Left lung (tissue), 10 donors: ENCODE data around the gene NCAM2. TPM values are rescaled to one million over a fixed set of nuclear protein-coding genes. Genes with fewer than 3 reads are reported as not detected.
A peak's percentile ranks its signal among the peaks of the same experiment; 100 is the strongest.

Experiments
- ATAC-seq: fragments of 200-7000 bp; cut with Tn5 transposase; one replicate; pipeline ENCODE4 v1.9.1; 2020; ENCODE audit warnings: moderate library complexity
- DNase-seq, 4 donors: peaks; one replicate each; pipeline ENCODE4 v3.0.0-alpha.2; 2013 to 2020
- H3K27ac ChIP-seq, 2 donors: fragments of 200-600 bp; sonication (generic) in 1 of 2; one replicate each; pipeline versions ENCODE4 v1.5.0 to v1.8.0; 2020 to 2021
- H3K27me3 ChIP-seq, 2 donors: fragments of 200-600 bp; sonication (generic) in 1 of 2; one replicate each; pipeline versions ENCODE4 v1.5.0 to v1.8.0; 2020 to 2021
- H3K36me3 ChIP-seq, 2 donors: fragments of 200-600 bp; sonication (generic) in 1 of 2; one replicate each; pipeline versions ENCODE4 v1.5.0 to v1.8.0; 2020 to 2021
- H3K4me1 ChIP-seq, 2 donors: fragments of 200-600 bp; one replicate each; pipeline ENCODE4 v1.8.0; 2021
- H3K4me3 ChIP-seq, 2 donors: fragments of 200-600 bp; sonication (generic) in 1 of 2; one replicate each; pipeline versions ENCODE4 v1.5.0 to v1.8.0; 2020 to 2021; ENCODE audit warnings: mild to moderate bottlenecking in 1 of 2
- H3K9me3 ChIP-seq, 2 donors: fragments of 200-600 bp; sonication (generic) in 1 of 2; one replicate each; pipeline versions ENCODE4 v1.5.0 to v1.8.0; 2020 to 2021
- intact Hi-C, 2 donors: fragments of 100-400 bp; cut with DNase I; formaldehyde crosslinking; loops; one replicate each; pipeline versions ENCODE4 v1.11.2 to v1.14.2; 2022
- polyA plus RNA-seq, 6 donors: library from polyadenylated mRNA; unstranded; fragments of 120-200 nt; gene quantifications; one replicate each; pipeline ENCODE4 v1.2.1, GENCODE V29; 2013; ENCODE audit not compliant: insufficient read length in 6 of 6
- total RNA-seq, 2 donors: library from RNA; stranded (reverse); fragmentation: NEBNext Ultra II Directional; extraction: Animal tissue kit (Norgen Biotek cat#: 25700); gene quantifications; one replicate each; pipeline ENCODE4 v1.2.1, GENCODE V29; 2021
- TF ChIP-seq, protein P1 (sequence below), 2 donors: fragments of 200-600 bp; sonication (generic) in 1 of 2; IDR thresholded peaks; one replicate each; pipeline versions ENCODE4 v1.5.0 to v1.8.0; 2021; ENCODE audit warnings: antibody characterized with exemption in 2 of 2
- donor health status: DM: no; HTN: yes; CAD: no.
- donor health status: DM: no; HTN: no; CAD: no.

NCAM2 gene
- total and polyA plus RNA-seq, 8 donors, result 3.3 to 30.4 (median 4.6) TPM

DNA sequence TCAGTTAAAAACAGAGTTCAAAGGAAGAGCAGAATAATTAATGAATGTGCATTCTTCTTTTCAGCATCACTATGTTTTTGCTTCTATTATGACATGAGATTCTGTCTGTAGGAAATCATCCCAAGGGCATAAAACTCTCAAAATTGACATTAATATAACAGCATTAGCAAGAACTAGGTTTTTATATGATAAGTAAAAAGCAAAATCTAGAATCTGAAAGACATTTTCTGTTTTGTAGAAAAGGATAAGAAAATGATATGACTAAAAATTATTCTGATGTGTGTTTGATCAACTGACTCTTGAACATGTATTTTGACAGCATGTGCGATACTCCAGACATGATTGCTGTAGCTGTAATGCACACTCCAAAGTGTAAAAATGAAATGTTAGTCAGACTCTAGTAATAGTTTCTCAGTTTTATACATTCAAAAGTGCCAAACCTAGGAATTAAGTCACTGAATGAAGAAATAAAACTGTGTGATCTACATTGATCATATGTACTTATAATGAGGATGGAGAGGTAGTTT lies 197.3 kb downstream of the NCAM2 start:
- DNase-seq (no peak), ATAC-seq (no peak)
- H3K27ac ChIP-seq, result no peak overlapping the region
- H3K4me3 ChIP-seq, result no peak overlapping the region
- TF ChIP-seq, protein P1, sequence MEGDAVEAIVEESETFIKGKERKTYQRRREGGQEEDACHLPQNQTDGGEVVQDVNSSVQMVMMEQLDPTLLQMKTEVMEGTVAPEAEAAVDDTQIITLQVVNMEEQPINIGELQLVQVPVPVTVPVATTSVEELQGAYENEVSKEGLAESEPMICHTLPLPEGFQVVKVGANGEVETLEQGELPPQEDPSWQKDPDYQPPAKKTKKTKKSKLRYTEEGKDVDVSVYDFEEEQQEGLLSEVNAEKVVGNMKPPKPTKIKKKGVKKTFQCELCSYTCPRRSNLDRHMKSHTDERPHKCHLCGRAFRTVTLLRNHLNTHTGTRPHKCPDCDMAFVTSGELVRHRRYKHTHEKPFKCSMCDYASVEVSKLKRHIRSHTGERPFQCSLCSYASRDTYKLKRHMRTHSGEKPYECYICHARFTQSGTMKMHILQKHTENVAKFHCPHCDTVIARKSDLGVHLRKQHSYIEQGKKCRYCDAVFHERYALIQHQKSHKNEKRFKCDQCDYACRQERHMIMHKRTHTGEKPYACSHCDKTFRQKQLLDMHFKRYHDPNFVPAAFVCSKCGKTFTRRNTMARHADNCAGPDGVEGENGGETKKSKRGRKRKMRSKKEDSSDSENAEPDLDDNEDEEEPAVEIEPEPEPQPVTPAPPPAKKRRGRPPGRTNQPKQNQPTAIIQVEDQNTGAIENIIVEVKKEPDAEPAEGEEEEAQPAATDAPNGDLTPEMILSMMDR (IDR thresholded peaks at IDR 0.05), result no peak
- no peaks in the 10 kb centered on the region for H3K9me3 ChIP-seq
- intact Hi-C loops, result no loop called here
- H3K27me3 ChIP-seq, result no peaks in the 10 kb centered on the region
- peaks cover 0 to 4% of the 10 kb centered on the region in 2 donors for H3K4me1 ChIP-seq
- no peaks in the 10 kb centered on the region for H3K36me3 ChIP-seq

DNA sequence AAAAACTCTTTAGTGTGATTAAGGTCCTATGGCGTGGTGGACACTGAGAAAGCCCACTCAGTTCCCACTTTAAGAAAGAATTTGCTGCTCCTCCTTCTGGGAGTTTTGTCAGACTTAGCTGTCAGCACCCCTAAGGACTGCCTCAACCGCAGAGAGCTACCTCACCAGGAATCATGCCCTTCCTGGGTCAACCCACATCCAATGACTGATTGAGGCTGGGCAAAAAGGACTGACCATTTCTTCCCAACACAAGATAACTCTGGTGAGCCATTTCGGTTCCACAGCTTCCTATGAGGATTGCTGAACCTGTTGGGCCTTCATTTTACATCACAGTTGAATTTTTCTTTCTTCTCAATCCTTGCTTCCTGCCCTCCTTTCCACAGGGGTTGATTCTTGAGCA lies 197.9 kb downstream of the NCAM2 start:
- ATAC-seq (no peak), DNase-seq (no peak)
- intact Hi-C loops, result no loop called here
- no peak overlapping the region for H3K4me3 ChIP-seq
- H3K27ac ChIP-seq, result no peak overlapping the region
- H3K4me1 ChIP-seq, result peaks cover under 1 to 4% of the 10 kb centered on the region in 2 donors
- no peaks in the 10 kb centered on the region for H3K36me3 ChIP-seq
- TF ChIP-seq, protein P1 (IDR thresholded peaks at IDR 0.05), result no peak
- no peaks in the 10 kb centered on the region for H3K27me3 ChIP-seq
- no peaks in the 10 kb centered on the region for H3K9me3 ChIP-seq

DNA sequence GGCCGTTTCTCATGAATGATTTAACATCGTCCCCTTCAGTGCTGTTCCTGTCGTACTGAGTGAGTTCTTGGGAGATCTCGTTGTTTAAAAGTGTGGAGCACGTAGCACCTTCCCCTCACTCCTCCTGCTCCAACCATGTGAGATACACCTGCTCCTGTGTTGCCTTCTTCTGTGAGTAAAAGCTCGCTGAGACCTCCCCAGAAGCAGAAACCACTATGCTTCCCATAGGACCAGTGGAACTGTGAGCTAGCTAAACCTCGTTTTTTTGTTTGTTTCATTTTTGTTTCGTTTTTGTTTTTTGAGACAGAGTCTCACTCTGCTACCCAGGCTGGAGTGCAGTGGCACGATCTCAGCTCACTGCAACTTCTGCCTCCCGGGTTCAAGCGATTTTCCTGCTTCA lies 198.6 kb downstream of the NCAM2 start:
- intact Hi-C loops, result no loop called here
- no peak overlapping the region for H3K4me3 ChIP-seq
- H3K36me3 ChIP-seq, result no peaks in the 10 kb centered on the region
- DNase-seq (peak in 1 of 4 donors; percentile 2), ATAC-seq (no peak)
- H3K27me3 ChIP-seq, result no peaks in the 10 kb centered on the region
- H3K4me1 ChIP-seq, result peaks cover 4 to 8% of the 10 kb centered on the region in 2 donors
- no peak overlapping the region for H3K27ac ChIP-seq
- H3K9me3 ChIP-seq, result no peaks in the 10 kb centered on the region
- TF ChIP-seq, protein P1 (IDR thresholded peaks at IDR 0.05), result no peak

DNA sequence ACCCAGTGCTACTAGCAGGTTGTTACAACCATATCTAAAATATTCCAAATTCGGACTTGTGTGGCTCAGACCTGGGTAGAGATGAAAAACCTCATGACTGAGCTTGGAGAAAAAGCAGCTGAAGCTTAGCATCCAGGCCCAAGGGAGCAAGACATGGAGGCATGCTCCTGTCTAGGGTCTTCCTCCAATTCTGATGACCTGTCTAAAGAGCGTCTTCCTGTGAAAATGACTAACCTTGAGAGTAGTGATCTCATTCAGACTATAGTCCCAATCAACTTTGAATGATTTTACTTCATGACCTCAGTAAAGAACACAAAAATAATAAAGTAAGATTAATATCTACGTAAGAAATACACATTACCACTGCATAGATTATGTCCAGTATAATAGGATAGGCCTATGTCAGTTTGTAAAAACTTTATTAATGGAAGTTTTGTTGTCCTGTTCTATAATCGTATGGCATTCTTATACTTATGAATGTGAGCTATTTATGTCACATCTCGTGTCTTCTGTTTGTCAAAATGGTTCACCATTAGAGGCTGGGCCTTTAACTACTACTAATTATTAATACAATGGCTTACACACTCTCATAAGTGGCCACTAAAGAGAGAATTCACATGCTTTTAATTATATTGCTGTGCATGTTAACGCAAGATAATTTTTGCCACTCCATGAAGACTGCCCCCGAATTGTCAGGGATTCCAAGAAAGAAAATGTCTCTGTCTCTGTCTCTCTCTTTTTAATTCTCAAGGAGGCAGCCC lies 201.3 kb downstream of the NCAM2 start:
- Histone ChIP-seq H3K27ac (peak overlapping the region; percentile 59 to 67), H3K9me3 (no peaks in the 10 kb centered on the region), H3K36me3 (no peaks in the 10 kb centered on the region), H3K4me3 (no peak overlapping the region), H3K4me1 (peaks cover 4 to 9% of the 10 kb centered on the region in 2 donors), H3K27me3 (no peaks in the 10 kb centered on the region)
- ATAC-seq (no peak), DNase-seq (no peak)
- TF ChIP-seq, protein P1 (IDR thresholded peaks at IDR 0.05), result no peak
- intact Hi-C loops, result no loop called here

DNA sequence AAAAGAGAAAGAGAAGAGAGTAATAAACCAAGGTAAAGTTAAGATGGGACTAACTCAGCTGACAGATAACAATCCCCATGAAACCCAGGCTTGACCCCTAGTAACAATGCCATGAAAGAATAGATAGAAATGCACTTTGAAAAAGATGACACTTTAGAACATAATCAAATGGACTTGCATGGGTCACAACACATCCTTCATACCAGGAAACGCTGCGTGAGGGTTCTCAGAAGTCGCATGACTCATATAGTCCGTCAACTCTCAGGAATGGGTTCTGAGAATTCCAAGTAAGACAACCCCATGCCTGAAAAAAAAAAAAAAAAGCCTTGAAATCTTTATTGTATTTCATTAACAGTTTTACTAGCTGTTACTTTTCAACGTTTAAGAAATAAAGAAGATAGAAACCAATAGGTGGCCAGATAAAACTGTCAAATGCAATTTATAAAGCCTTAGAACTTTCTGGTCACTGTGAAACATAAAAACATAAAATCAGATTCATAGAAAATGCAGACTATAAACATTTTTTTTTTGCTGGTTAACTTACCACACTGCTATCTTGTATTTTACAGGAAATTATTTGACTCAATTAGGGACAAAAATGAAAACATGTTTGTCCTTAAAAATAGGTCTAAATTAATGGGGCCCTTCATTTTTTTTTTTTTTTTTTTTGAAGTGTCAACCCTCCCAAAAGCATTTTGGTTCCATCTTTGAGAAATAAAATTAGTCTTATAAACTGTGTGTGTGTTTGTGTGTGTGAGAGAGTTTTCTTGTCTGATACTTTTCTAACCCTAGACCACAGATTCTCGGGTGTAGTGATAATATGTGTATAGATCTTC lies 202.1 kb downstream of the NCAM2 start:
- DNase-seq, result peak in 2 of 4 donors; percentile 21 to 74

More for the DNA sequence above, 202.1 kb downstream of the NCAM2 start:
- TF ChIP-seq, protein P1 (IDR thresholded peaks at IDR 0.05), result no peak
- Histone ChIP-seq H3K4me1 (peaks cover 4 to 9% of the 10 kb centered on the region in 2 donors), H3K27ac (peak overlapping the region; percentile 59 to 67), H3K9me3 (no peaks in the 10 kb centered on the region), H3K36me3 (no peaks in the 10 kb centered on the region), H3K27me3 (no peaks in the 10 kb centered on the region), H3K4me3 (peak overlapping the region in 1 of 2 donors; percentile 16)
- peak; percentile 94 for ATAC-seq
- intact Hi-C loops, result no loop called here
